Adrenal gland (tissue), 5 donors: ENCODE results near the gene AHNAK2.

Experiments
- POLR2A ChIP-seq, 2 donors: fragments of 450-650 bp; IDR thresholded peaks; one replicate each; pipeline ENCODE4 v1.6.1; 2017; ENCODE audit warnings: antibody characterized with exemption in 2 of 2, mild to moderate bottlenecking in 2 of 2, moderate library complexity in 1 of 2
- TF ChIP-seq, protein P1 (sequence below), 6 experiments: fragments of 450-650 bp in 4 of 6; fragments of 200-600 bp in 2 of 6; sonication (generic) in 1 of 6; IDR thresholded peaks; 1 replicate in 5 of 6; 2 replicates in 1 of 6; pipeline versions ENCODE4 v1.5.1 to v1.8.0; 2016 to 2021; ENCODE audit warnings: antibody characterized with exemption in 6 of 6, mild to moderate bottlenecking in 2 of 6, moderate library complexity in 1 of 6
- donor health status: DM: no; HTN: no; CAD: no.

- TF ChIP-seq, protein P1, sequence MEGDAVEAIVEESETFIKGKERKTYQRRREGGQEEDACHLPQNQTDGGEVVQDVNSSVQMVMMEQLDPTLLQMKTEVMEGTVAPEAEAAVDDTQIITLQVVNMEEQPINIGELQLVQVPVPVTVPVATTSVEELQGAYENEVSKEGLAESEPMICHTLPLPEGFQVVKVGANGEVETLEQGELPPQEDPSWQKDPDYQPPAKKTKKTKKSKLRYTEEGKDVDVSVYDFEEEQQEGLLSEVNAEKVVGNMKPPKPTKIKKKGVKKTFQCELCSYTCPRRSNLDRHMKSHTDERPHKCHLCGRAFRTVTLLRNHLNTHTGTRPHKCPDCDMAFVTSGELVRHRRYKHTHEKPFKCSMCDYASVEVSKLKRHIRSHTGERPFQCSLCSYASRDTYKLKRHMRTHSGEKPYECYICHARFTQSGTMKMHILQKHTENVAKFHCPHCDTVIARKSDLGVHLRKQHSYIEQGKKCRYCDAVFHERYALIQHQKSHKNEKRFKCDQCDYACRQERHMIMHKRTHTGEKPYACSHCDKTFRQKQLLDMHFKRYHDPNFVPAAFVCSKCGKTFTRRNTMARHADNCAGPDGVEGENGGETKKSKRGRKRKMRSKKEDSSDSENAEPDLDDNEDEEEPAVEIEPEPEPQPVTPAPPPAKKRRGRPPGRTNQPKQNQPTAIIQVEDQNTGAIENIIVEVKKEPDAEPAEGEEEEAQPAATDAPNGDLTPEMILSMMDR (IDR thresholded peaks at IDR 0.05) = no peak
- no peak for TF ChIP-seq POLR2A (IDR thresholded peaks at IDR 0.05)
These were observed 10.0 kb downstream of the AHNAK2 start for GRCh38 chr14:104968153-104968527.
